Activated CD4-positive, alpha-beta T cell treated with anti-CD3 and anti-CD28 coated beads, Interleukin-2, amount 50 U/mL, for 4 hours (primary cell): ENCODE data around the gene FHDC1.

Source experiments
- DNase-seq, 2 experiments: peaks; one replicate each; pipeline ENCODE4 v3.0.0-alpha.2; 2020

The FHDC1 gene

DNA sequence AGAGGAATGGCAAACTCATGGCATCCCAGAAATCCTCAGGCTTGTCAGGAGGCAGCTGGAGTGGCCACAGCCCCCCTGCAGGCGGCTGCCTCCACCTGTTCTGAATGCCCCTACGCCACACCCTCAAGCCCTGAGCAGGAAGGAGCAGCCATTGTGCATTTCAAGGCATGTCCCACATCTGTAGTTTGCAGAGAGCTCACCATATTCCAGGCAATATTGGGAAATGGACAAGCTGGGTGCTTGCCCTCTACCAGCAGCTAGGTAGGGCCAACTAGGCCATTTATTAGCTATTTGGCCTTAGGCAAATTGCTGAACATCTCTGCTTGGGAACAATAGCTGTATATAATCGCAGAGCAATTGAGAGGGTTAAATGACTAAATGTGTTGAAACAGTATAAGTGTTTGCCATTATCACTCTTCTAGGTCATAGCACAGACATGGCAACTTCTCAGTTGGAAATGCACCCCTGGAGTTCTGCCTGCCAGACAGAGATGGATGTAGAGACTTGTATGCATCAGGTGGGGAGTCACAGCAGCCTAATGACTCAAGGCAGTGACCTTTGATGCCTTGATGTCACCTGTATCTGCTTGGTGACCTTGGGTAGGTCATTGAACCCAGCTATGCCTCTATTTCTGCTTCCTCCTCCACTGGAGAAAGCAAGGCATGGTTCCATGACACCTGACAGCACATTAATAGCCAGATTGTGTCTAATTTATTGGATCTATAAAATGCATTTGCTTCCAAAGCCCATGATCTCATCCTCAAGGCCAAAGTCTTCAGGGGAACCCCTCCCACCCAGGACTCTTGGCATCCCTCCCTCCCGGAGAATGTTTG, 52.8 kb downstream of the FHDC1 start:
- no peak for DNase-seq

GRCh38 chr4:152989554-152989970, 53.4 kb downstream of the FHDC1 start:
- DNase-seq: no peak

- no peak for DNase-seq
These were observed 54.5 kb downstream of the FHDC1 start for GRCh38 chr4:152990471-152991131.

DNA sequence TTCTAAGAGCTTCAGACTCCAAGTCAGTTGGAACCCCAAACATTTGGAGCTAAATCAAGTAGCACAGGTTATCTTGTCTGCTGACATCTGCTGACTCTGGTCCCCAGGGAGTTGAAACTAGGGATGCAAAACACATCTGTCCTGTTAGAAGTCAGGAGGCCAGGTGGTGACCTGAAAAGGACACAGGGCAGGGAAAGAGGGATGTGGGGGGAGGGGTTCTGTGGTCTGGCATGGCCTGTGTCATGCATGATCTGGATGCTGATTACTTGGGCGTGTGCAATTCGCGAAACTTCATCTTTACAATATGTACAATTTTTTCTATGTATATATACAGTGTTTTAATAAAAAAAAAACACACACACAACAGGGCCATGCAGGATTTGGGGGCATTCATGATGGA, 55.3 kb downstream of the FHDC1 start:
- no peak for DNase-seq

GRCh38 chr4:152992027-152992426, 55.9 kb downstream of the FHDC1 start:
- no peak for DNase-seq

DNA sequence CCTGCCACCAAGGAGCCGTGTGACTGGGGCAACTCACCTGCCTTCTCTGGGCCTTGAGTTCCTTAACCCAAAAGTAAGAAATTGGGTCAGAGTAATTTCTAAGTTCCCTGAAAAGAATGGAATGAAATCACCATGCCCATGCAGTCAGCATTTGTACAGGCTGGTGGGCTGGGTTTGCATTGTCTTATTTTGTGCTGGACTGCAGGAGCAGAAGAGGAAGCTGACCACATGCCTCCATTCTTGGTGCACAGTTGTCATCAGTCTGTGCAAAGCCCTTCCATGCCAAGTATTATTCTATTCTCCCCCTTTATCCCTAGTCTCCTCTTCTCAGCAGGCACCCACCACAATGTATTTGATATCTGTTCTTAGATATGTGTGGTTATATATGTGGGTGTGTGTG, 56.3 kb downstream of the FHDC1 start:
- no peak for DNase-seq

- DNase-seq: no peak
These were observed 57.9 kb downstream of the FHDC1 start for GRCh38 chr4:152994038-152994437.

- no peak for DNase-seq
These were observed 60.0 kb downstream of the FHDC1 start for GRCh38 chr4:152996111-152996571.

DNA sequence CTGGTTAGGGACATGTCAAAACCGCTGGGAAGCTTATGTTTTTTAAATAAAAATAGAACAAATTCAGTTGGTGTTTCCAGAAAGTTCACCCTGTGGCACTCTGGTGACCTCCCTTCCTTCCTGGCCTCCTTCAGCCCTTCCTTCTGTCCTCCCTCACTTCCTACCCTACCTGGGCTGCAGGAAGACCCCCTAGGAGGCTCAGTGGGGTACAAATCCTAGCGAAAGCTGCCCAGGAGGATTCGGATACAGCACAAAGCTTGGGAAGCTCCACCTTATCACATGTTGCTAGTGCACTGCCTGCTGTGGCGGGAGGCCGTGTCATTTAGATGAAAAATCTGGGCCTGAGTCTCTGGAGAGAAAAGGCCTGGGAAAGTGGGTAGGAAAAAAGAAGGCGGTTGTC, 60.5 kb downstream of the FHDC1 start:
- no peak for DNase-seq

- no peak for DNase-seq
These were observed 61.2 kb downstream of the FHDC1 start for GRCh38 chr4:152997288-152997687.

- no peak for DNase-seq
These were observed 61.8 kb downstream of the FHDC1 start for GRCh38 chr4:152997771-152998487.

DNA sequence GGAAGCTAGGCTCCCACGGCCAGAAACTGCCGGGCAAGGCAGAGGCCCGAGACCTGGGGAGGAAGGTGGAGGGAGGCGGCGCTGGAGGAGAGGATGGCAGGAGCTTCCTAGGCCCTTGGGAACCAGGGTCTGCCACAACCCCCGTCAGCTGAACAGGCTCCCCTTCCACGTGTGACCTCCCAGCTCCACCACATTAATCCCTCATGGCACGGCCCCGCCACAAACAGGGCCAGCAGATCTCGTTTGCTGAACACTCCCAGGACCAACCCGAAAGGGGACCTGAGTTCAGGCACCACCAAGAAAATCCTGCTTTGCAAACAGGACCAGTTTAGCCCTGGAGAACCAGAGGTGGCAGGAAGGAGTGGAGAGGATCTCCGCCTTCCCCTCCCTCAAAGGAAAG, 62.7 kb downstream of the FHDC1 start:
- DNase-seq: no peak

DNA sequence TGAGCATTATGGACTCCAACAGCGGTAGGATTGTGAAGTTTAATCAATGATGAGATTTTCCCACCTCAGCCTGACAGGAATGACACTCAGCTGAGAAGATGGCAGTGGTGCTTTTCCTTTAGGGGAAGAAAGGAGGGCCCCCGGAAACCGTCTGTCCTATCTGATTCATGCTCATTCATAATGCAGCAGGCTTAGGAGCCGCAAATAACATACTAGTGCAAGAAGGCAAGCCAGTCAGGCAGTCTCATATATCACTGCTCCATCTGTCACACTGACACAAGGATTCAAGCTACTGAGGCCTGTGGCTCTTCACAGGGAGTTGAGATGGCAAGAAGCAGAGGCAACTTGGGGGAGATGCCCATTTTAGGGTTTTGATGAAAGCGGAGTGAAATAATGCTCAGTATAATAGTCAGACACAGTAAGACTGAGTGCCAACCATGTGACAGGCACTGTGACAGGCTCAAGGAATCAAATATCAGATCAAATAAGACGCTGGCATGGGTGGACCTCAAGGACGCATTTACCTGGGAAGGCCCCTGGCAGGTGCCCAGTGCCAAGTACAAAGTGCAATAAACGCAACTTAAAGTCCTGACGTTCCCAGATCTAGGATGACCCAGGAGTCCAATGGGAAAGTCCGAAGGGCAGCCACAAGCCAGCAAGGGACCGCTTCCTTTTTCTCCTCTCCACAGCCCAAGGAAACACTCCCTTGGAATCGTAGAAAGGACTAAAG, 63.4 kb downstream of the FHDC1 start:
- no peak for DNase-seq

GRCh38 chr4:153000076-153000420, 63.9 kb downstream of the FHDC1 start:
- DNase-seq: no peak

DNA sequence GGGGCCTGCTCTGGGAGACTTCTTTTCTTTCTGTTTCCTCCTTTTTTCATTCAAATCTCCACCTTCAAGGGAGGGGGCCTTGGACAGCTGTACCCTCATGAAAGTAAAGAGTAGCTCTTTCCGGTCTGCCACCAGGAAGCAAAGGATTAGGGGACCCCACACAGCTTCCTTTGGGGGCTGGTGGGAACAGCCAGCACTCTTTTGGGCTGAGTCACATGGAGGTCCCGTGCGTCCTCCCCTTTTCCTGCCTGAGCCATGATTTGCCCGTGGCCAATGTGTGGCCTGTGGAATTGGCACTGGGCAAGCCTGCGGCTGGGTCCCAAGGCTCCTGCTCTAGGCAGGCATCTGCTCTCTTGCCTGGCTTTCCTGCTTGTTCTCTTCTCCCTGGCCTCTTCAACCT, 65.5 kb downstream of the FHDC1 start:
- no peak for DNase-seq

DNA sequence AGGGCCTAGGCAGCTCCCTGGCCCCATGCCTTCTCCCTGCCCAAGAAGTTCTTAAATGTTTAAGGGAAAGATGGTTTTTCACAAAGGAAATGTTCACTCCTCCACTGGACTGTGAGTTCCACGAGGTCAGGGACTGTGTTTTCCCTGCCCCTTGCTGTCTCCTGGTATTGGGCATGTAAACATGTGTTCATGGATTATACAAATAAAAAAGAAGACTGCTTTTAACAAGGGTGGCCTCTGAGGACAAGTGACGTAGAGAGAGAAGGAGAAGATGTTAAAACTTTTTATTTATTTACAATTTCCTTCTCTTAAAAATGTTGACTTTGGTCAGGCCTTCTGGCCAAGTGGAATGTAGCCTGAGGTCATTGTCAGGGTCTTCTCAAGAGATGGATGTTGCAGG, 66.0 kb downstream of the FHDC1 start:
- DNase-seq: no peak

DNA sequence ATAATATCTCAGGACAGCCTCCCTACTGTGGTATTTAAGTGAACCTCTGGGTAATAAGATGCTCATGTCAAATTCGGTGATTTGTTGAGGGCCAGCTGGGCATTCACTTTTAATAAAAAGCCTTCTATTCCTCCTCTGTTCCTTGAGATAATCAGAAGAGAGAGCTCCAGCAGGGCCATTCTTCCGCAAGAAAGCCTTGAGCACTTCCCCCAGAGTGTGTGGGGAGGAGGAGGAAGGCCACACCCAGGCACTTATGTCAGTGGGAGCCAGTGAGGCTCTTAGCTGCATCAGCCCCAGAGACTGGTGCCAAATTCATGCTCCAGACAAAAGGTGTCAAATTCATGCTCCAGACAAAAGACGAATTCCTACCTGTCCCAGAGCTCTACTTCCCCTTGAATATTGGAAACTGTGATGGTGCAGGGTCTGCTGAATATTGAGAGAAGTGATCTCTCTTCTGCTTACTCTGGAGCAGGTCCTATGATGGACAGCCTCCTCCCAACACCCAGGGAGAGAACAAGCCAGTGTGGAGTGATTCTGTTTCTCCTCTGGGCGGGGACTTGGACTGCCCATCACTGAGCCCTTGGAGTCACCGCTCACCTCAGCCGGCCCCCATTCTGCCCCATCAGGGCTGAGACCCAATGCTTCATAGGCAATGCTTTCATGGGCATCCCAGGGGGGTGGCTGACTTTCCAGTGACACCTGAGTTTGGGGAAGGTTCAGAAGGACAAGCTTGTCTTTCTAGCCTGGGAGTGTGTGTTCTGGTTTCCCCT, 68.1 kb downstream of the FHDC1 start:
- DNase-seq: no peak

DNA sequence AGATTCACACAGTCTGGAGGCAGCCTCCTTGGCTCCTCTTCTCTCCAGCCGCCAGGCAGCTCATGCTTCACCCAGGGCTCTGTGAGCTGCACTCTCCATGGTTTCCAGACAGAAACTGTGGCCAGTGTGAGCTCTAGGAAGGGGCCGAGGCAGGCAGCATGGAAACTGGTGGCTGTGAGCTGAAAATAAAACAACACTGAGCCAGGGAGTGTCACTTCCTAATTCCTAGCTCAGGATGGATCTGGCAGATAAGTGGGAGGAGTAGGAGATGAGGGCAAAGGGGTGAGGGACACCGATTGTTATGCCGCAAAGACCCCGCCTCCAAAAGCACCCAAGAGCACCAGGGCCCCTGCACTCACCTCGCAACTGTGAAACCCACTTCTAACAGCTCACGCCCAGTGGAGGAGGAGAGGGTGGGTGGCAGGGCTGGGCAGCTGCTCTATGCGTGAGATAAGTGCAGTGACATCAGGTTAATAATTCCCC, 69.8 kb downstream of the FHDC1 start:
- no peak for DNase-seq

GRCh38 chr4:153008578-153009199, 72.6 kb downstream of the FHDC1 start:
- no peak for DNase-seq

DNA sequence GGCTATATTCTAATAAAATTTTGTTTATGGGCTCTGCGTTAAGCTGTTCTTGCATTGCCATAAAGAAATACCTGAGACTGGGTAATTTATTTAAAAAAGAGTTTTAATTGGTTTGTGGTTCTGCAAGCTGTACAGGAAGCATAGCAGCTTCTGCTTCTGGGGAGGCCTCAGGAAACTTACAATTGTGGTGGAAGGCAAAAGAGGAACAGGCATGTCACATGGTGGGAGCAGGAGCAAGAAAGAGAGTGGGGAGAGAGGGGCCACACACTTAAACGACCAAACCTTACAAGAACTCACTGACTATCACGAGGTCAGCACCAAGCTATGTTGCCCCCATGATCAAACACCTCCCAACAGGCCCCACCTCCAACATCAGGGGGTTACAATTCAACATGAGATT, 74.0 kb downstream of the FHDC1 start:
- no peak for DNase-seq

GRCh38 chr4:153013202-153013977, 77.3 kb downstream of the FHDC1 start:
- DNase-seq: no peak
